Esophagus squamous epithelium (tissue), 5 donors: Measurements from ENCODE around the gene FOXRED1. TPM values are rescaled to one million over a fixed set of nuclear protein-coding genes. Genes with fewer than 3 reads are reported as not detected.

Source experiments
- DNase-seq: peaks from one replicate; lab custom pipeline; 2025; lab: John Stamatoyannopoulos, UW
- H3K27ac ChIP-seq, 4 donors: fragments of 200-600 bp; sonication (generic); one replicate each; pipeline ENCODE4 v1.5.1; 2016 to 2019; ENCODE audit warnings: mild to moderate bottlenecking in 1 of 4
- H3K27me3 ChIP-seq, 4 donors: fragments of 200-600 bp; sonication (generic); 1 replicate in 3 of 4; 2 replicates in 1 of 4; pipeline versions ENCODE4 v1.5.1 to v1.6.0; 2017 to 2021; ENCODE audit warnings: antibody characterized with exemption in 1 of 4
- H3K36me3 ChIP-seq, 3 donors: fragments of 200-600 bp; sonication (generic); one replicate each; pipeline ENCODE4 v1.5.1; 2016 to 2019
- H3K4me1 ChIP-seq, 3 donors: fragments of 200-600 bp; sonication (generic); one replicate each; pipeline ENCODE4 v1.5.1; 2017 to 2019
- H3K4me3 ChIP-seq, 4 donors: fragments of 200-600 bp; sonication (generic); 1 replicate in 3 of 4; 2 replicates in 1 of 4; pipeline ENCODE4 v1.5.1; 2016 to 2019; ENCODE audit warnings: mild to moderate bottlenecking in 2 of 4, moderate library complexity in 1 of 4
- H3K9me3 ChIP-seq, 3 donors: fragments of 200-600 bp; sonication (generic); one replicate each; pipeline ENCODE4 v1.5.1; 2016 to 2019
- CTCF ChIP-seq, 6 experiments: fragments of 450-650 bp in 4 of 6; fragments of 200-600 bp in 2 of 6; sonication (generic) in 2 of 6; IDR thresholded peaks; one replicate each; pipeline ENCODE4 v1.5.1; 2016 to 2019; ENCODE audit warnings: antibody characterized with exemption in 6 of 6, mild to moderate bottlenecking in 4 of 6, moderate library complexity in 4 of 6
- POLR2A ChIP-seq, 4 donors: fragments of 450-650 bp; IDR thresholded peaks; one replicate each; pipeline ENCODE4 v1.6.1; 2017; ENCODE audit warnings: antibody characterized with exemption in 4 of 4, mild to moderate bottlenecking in 4 of 4, moderate library complexity in 3 of 4
- WGBS, 2 donors: methylation state at CpG; one replicate each; pipeline ENCODE4 v1.1.5; 2018; 5-methylcytosine and 5-hydroxymethylcytosine counted together
- intact Hi-C: fragments of 100-400 bp; cut with DNase I; formaldehyde crosslinking; loops from one replicate; pipeline ENCODE4 v1.15.0; 2022
- small RNA-seq, 4 donors: library from RNA; depleted of rRNA; stranded (forward); fragments of <200 nt; gene quantifications; one replicate each; pipeline ENCODE3, GENCODE V24; 2016
- total RNA-seq, 4 donors: library from RNA; depleted of rRNA; stranded (reverse); fragments of >200 nt; gene quantifications; one replicate each; pipeline ENCODE4 v1.1.0, GENCODE V29; 2016
- donor health status: DM: yes; HTN: yes; CAD: no.

The FOXRED1 gene
- total RNA-seq, 4 donors from 2014 or later = 7.5 to 31.4 (median 17.4) TPM

GRCh38 chr11:126319374-126319740 lies 50.4 kb downstream of the FOXRED1 start:
- intact Hi-C loops = no loop called here
- no peak overlapping the region for H3K4me3 ChIP-seq

DNA sequence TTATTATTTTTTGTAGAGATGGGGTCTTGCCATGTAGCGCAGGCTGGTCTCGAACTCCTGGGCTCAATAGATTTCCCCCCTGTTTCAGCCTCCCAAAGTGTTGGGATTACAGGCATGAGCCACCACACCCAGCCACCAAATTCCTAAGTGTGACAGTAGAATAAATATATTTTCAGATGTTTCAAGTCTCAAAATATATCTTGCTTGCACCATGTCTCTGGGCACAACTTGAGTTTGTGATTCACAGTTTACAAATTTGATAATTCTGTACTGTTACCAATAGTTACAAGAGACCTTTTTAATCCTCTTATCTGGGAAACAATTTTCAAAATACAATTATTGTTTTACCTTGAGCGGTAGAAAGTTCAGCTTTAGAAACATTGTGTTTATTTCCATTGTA lies 54.0 kb downstream of the FOXRED1 start:
- no peak overlapping the region for H3K27ac ChIP-seq
- intact Hi-C loops = no loop called here
- no peak for DNase-seq
- WGBS, 2 donors = 90 to 98% methylated on average over 2 to 3 of the region's 3 CpGs
- H3K9me3 ChIP-seq = no peaks in the 10 kb centered on the region
- H3K4me3 ChIP-seq = no peak overlapping the region
- H3K36me3 ChIP-seq = peaks cover 0 to 5% (median 0%) of the 10 kb centered on the region in 3 donors
- no peak for TF ChIP-seq POLR2A (IDR thresholded peaks at IDR 0.05)
- peaks cover 13 to 24% (median 16%) of the 10 kb centered on the region in 3 donors for H3K4me1 ChIP-seq
- no peaks in the 10 kb centered on the region for H3K27me3 ChIP-seq

More at GRCh38 chr11:126319374-126319740, 50.4 kb downstream of the FOXRED1 start:
- Histone ChIP-seq H3K27ac (peak overlapping the region; percentile 26 to 90 (median 80)), H3K27me3 (no peaks in the 10 kb centered on the region), H3K9me3 (no peaks in the 10 kb centered on the region), H3K36me3 (peaks cover 0 to 17% (median 0%) of the 10 kb centered on the region in 3 donors), H3K4me1 (peaks cover 18 to 33% (median 23%) of the 10 kb centered on the region in 3 donors)
- WGBS, 2 donors = 59 to 70% methylated on average over 5 of the region's 5 CpGs
- no peak for TF ChIP-seq POLR2A (IDR thresholded peaks at IDR 0.05)
- no peak for TF ChIP-seq CTCF (IDR thresholded peaks at IDR 0.05)
- no peak for DNase-seq

GRCh38 chr11:126327281-126328000 lies 58.5 kb downstream of the FOXRED1 start:
- no peaks in the 10 kb centered on the region for H3K27me3 ChIP-seq
- peaks cover 9 to 42% (median 21%) of the 10 kb centered on the region in 3 donors for H3K4me1 ChIP-seq
- no peaks in the 10 kb centered on the region for H3K9me3 ChIP-seq
- intact Hi-C loops = no loop called here
- 89% methylated on average over 15 to 17 of the region's 17 CpGs for WGBS, 2 donors
- DNase-seq = no peak
- peaks cover 0 to 19% (median 4%) of the 10 kb centered on the region in 3 donors for H3K36me3 ChIP-seq
- TF ChIP-seq CTCF (IDR thresholded peaks at IDR 0.05) (no peak), POLR2A (IDR thresholded peaks at IDR 0.05) (no peak)
- no peak overlapping the region for H3K27ac ChIP-seq
- no peak overlapping the region for H3K4me3 ChIP-seq

Small RNA genes within 50 kb of the gene (small RNA-seq; reads per million reads assigned to genes)
- 0 reads per million in 4 donors for gene RN7SL351P

Other genes with a start within 250 kb of the FOXRED1 start
- 1 to 10 TPM; 2.5 to 5.5 (median 3.4) TPM for gene CDON, start 206.3 kb upstream of the FOXRED1 start, total RNA-seq
- gene RPUSD4, start 57.5 kb upstream of the FOXRED1 start, total RNA-seq = 10 to 100 TPM; 11.7 to 28.6 (median 18.4) TPM
- gene FAM118B, start 57.4 kb upstream of the FOXRED1 start, total RNA-seq = 10 to 100 TPM in 3 of 4 donors, 1 to 10 TPM in 1; 6.5 to 18.5 (median 13.6) TPM
- gene SRPRA, start 259 bp upstream of the FOXRED1 start, total RNA-seq = 10 to 100 TPM; 60.2 to 82.0 (median 67.8) TPM
- gene TIRAP, start 13.9 kb downstream of the FOXRED1 start, total RNA-seq = 1 to 10 TPM; 3.9 to 8.8 (median 7.3) TPM
- gene DCPS, start 34.9 kb downstream of the FOXRED1 start, total RNA-seq = 10 to 100 TPM; 12.0 to 25.7 (median 14.9) TPM
- gene ST3GAL4, start 86.5 kb downstream of the FOXRED1 start, total RNA-seq = 100 to 1,000 TPM in 1 of 4 donors, 10 to 100 TPM in 3; 31.0 to 110 (median 51.2) TPM